Measurements from ENCODE around the gene POTEF. TPM values are rescaled to one million over a fixed set of nuclear protein-coding genes. Genes with fewer than 3 reads are reported as not detected.
"Not testable (repeated sequence)": the region's sequence is repeated elsewhere in the genome, so short reads cannot be mapped to it uniquely, and the experiment has no call there.

Gene POTEF
- total RNA-seq (not detected), polyA plus RNA-seq (not detected)

GRCh38 chr2:130129120-130129829 is at the start of gene POTEF:
Gene POTEF (minus strand): TSS chr2:130129222. CDS start chr2:130120515, 8,707 bp downstream.
- not testable (repeated sequence) for H3K9me3 ChIP-seq (ENCODE audit: control insufficient read depth in 4 of 4, low read length in 3 of 4); H3K36me3 ChIP-seq (ENCODE audit: control insufficient read depth in 4 of 4, insufficient read depth in 3 of 4, low read depth in 1 of 4, low read length in 3 of 4); H3K4me1 ChIP-seq (ENCODE audit: control insufficient read depth in 4 of 4, insufficient read depth in 4 of 4, low read length in 3 of 4); H3K27me3 ChIP-seq (ENCODE audit: control insufficient read depth in 4 of 4, insufficient read depth in 4 of 4, low read length in 3 of 4); H3K4me3 ChIP-seq (ENCODE audit: low read depth in 1 of 3, low read length in 3 of 3); H3K27ac ChIP-seq (ENCODE audit: low read depth in 1 of 2, low read length in 2 of 2); H3K9ac ChIP-seq (ENCODE audit: low read depth in 1 of 2, low read length in 2 of 2)
- DNase-seq (ENCODE audit: low spot score): peak; percentile 4
- WGBS: 94% methylated on average over 17 of the region's 29 CpGs

- WGBS: 92% methylated on average over 5 of the region's 5 CpGs
- H3K4me1 ChIP-seq (ENCODE audit: control insufficient read depth in 4 of 4, insufficient read depth in 4 of 4, low read length in 3 of 4); H3K9ac ChIP-seq (ENCODE audit: low read depth in 1 of 2, low read length in 2 of 2); H3K9me3 ChIP-seq (ENCODE audit: control insufficient read depth in 4 of 4, low read length in 3 of 4); H3K27me3 ChIP-seq (ENCODE audit: control insufficient read depth in 4 of 4, insufficient read depth in 4 of 4, low read length in 3 of 4); H3K4me3 ChIP-seq (ENCODE audit: low read depth in 1 of 3, low read length in 3 of 3); DNase-seq (ENCODE audit: low spot score); H3K27ac ChIP-seq (ENCODE audit: low read depth in 1 of 2, low read length in 2 of 2): not testable (repeated sequence)
- H3K36me3 ChIP-seq (ENCODE audit: control insufficient read depth in 4 of 4, insufficient read depth in 3 of 4, low read depth in 1 of 4, low read length in 3 of 4): peaks cover 3 to 27% (median 10%) of the 10 kb centered on the region in 4 donors
Measured at GRCh38 chr2:130174866-130175265, 45.8 kb upstream of the POTEF start.

- no peak overlapping the region for H3K4me3 ChIP-seq (ENCODE audit: low read depth in 1 of 3, low read length in 3 of 3)
- H3K27ac ChIP-seq (ENCODE audit: low read depth in 1 of 2, low read length in 2 of 2): no peak overlapping the region
- DNase-seq (ENCODE audit: low spot score): no peak
- TF ChIP-seq RXRA (IDR thresholded peaks at IDR 0.05) (no peak), HNF4G (IDR thresholded peaks at IDR 0.05) (no peak), NR2F2 (IDR thresholded peaks at IDR 0.05) (no peak), ZBTB33 (IDR thresholded peaks at IDR 0.05) (no peak), MAX (IDR thresholded peaks at IDR 0.05) (no peak), RAD21 (IDR thresholded peaks at IDR 0.05) (no peak), FOXA1 (IDR thresholded peaks at IDR 0.05) (no peak), GABPA (IDR thresholded peaks at IDR 0.05 in 1 of 2, conservative IDR thresholded peaks at IDR 0.05 in 1 of 2) (no peak), FOXA2 (IDR thresholded peaks at IDR 0.05) (no peak), YY1 (IDR thresholded peaks at IDR 0.05) (no peak), JUND (IDR thresholded peaks at IDR 0.05) (no peak), EGR1 (IDR thresholded peaks at IDR 0.05; ENCODE audit: low read depth in 2 of 2) (no peak), TAF1 (conservative IDR thresholded peaks at IDR 0.05) (no peak), SP1 (IDR thresholded peaks at IDR 0.05) (no peak), HNF4A (conservative IDR thresholded peaks at IDR 0.05) (no peak), CTCF (IDR thresholded peaks at IDR 0.05; ENCODE audit: low read depth, low read length, missing input control) (no peak), REST (IDR thresholded peaks at IDR 0.05) (no peak), ATF3 (IDR thresholded peaks at IDR 0.05) (no peak)
- peaks cover 13 to 44% (median 22%) of the 10 kb centered on the region in 4 donors for H3K36me3 ChIP-seq (ENCODE audit: control insufficient read depth in 4 of 4, insufficient read depth in 3 of 4, low read depth in 1 of 4, low read length in 3 of 4)
- H3K27me3 ChIP-seq (ENCODE audit: control insufficient read depth in 4 of 4, insufficient read depth in 4 of 4, low read length in 3 of 4): no peaks in the 10 kb centered on the region
- 94% methylated on average over 7 of the region's 7 CpGs for WGBS
- H3K9ac ChIP-seq (ENCODE audit: low read depth in 1 of 2, low read length in 2 of 2): no peak overlapping the region
- no peaks in the 10 kb centered on the region for H3K9me3 ChIP-seq (ENCODE audit: control insufficient read depth in 4 of 4, low read length in 3 of 4)
- H3K4me1 ChIP-seq (ENCODE audit: control insufficient read depth in 4 of 4, insufficient read depth in 4 of 4, low read length in 3 of 4): no peaks in the 10 kb centered on the region
Measured at GRCh38 chr2:130169896-130170295, 40.9 kb upstream of the POTEF start.

- H3K9ac ChIP-seq (ENCODE audit: low read depth in 1 of 2, low read length in 2 of 2); H3K27ac ChIP-seq (ENCODE audit: low read depth in 1 of 2, low read length in 2 of 2); H3K4me1 ChIP-seq (ENCODE audit: control insufficient read depth in 4 of 4, insufficient read depth in 4 of 4, low read length in 3 of 4); DNase-seq (ENCODE audit: low spot score); H3K9me3 ChIP-seq (ENCODE audit: control insufficient read depth in 4 of 4, low read length in 3 of 4); H3K27me3 ChIP-seq (ENCODE audit: control insufficient read depth in 4 of 4, insufficient read depth in 4 of 4, low read length in 3 of 4); H3K4me3 ChIP-seq (ENCODE audit: low read depth in 1 of 3, low read length in 3 of 3): not testable (repeated sequence)
- WGBS: 93% methylated on average over 3 of the region's 3 CpGs
- peaks cover 13 to 46% (median 22%) of the 10 kb centered on the region in 4 donors for H3K36me3 ChIP-seq (ENCODE audit: control insufficient read depth in 4 of 4, insufficient read depth in 3 of 4, low read depth in 1 of 4, low read length in 3 of 4)
Measured at GRCh38 chr2:130169163-130169562, 40.1 kb upstream of the POTEF start.

All from liver (tissue), 9 donors.